ENCODE data around the gene ARVCF.

The ARVCF gene

DNA sequence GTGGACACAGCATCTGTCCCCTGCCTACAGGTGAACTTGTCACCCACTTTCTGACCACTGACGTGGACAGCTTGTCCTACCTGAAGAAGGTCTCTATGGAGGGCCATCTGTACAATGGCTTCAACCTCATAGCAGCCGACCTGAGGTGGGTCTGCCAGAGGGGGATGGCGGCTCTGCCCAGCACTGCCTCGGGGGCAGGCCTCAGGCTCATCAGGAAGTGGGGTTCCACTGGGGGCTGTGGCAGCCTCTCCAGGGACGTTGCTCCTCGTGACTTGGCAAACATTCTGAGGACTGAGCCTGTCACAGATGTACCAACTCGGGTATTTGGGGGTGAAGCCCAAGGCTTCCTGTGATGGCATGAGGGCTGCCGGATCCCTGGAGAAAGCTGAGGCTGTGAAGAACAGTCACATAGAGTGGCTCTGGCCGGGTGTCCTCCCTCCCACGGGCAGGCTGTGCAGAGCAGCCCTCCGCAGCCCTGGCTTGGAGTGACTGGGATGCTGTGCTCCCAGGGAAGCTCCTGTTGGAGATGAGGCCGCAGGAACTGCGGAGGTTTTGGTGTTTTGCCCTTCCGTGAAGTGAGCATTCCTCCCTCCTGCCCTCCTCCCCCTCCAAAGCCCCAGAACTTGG, 36.9 kb upstream of the ARVCF start:
- DNase-seq (ENCODE audit: low spot score) = no peak

DNA sequence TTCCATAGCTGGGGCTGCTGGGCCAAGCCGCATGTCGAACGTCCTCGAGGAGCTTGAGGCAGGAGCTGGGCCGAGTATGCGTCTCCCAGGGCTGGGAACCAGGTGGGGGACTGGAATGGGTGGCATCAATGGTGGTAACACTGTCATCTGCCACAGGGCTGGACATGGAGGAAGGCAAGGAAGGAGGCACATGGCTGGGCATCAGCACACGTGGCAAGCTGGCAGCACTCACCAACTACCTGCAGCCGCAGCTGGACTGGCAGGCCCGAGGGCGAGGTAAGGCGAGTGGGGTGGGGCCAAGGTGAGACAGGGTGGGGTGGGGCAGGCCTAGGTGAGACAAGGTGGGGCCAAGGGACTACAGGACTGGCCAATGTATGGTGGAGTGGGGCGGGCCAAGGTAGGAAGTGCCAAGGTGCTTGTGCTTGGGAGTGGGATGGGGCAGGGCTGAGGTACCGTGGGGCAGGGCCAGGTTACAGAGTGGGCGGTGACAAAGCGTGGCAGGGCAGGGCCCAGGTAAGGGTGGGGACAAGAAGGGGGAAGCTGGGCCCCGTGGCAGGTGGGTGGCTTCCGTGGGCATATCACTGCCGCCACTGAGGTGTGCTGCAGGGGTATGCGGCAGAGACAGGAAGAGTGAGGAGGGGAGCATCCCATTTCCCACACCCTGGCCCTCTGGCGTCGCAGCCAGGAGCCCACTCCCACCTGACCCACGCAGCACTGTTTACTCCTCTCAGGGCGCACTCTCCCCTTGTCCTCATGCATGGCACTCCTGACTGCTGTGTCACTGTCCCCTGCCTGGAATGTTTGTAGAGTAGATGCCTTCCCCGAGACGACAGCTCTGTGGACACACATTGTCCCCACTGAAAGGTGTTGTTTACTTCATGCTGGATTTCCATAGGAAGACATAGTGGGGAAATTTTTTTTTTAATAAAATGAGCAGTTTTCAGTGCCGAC, 36.0 kb upstream of the ARVCF start:
- no peak for DNase-seq (ENCODE audit: low spot score)

DNA sequence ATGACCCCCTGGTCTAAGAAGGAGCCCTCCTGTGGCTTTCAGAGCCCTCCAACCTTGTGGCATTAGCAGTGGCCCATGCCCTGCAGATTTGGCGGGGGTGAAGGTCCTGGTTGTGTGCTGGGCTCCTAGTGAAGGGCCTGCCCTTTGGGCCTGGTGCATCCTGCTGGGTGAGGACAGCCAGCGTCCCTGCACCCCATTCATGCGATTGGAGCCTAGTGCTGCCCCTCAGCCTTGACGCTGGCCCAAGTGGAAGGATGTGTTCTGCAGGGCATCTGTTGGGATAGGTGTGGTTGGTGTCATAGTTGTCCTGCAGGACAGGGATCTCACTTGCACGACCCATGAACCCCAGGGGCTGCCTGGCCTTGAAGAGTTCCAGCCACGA, 35.3 kb upstream of the ARVCF start:
- DNase-seq (ENCODE audit: low spot score) = no peak

DNA sequence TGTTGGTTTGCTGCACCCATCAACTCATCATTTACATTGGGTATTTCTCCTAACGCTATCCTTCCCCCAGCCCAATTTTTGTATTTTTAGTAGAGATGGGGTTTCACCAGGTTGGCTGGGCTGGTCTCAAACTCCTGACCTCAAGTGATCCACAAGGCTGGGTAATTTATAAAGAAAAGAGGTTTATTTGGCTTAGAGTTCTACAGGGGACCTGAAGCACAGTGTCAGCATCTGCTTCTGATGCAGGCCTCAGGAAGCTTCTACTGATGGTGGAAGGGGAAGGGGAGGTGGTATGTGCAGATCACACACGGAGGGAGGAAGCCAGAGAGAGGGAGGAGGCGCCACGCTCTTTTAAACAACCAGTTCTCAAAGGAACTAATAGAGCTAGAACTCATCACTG, 30.1 kb upstream of the ARVCF start:
- DNase-seq (ENCODE audit: low spot score) = no peak

DNA sequence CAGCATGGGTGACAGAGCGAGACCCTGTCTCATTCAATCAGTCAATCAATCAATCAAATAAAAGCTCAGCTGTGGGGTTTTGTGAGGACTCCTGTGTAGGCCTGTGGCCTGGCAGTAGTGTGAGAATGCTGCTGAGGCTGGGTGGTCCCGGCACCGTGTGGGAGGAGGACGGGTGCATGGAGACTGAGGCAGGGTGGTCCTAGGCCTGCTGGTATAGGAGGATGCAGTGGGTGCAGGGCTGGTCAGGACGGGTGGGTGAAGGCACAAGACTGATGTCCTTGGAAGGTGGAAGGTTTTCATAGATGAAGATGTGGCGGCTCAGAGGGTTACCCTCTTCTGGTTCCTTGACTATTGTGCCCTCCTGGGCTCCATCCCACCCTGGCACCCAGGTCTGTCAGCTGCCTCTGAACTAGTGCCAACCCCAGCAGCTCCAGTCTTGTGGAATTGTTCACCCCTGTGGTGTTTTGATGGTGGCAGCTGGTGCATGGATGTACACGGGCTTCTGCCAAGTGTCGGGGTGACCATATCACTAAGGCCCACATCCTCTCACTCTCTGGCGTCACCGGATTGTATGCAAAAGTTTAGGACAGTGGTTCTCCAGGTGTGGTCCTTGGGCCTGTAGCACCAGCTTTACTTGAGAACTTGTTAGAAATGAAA, 28.0 kb upstream of the ARVCF start:
- DNase-seq (ENCODE audit: low spot score) = no peak

DNA sequence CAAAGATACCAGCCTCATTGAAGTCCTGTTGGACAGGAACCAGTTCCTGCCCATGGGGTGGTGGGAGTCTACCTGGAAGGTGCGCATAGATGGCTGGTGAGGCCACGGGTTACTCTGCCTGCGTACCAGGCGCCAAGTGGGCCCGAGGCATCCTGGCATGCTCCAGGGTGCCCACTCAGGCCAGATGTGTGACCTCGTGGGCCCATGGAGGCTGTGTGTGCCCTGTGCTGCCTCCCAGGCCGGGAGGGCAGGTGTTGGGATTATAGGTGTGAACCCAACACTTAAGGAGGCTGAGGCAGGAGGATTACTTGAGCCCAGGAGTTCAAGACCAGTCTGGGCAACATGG, 27.3 kb upstream of the ARVCF start:
- DNase-seq (ENCODE audit: low spot score) = no peak

DNA sequence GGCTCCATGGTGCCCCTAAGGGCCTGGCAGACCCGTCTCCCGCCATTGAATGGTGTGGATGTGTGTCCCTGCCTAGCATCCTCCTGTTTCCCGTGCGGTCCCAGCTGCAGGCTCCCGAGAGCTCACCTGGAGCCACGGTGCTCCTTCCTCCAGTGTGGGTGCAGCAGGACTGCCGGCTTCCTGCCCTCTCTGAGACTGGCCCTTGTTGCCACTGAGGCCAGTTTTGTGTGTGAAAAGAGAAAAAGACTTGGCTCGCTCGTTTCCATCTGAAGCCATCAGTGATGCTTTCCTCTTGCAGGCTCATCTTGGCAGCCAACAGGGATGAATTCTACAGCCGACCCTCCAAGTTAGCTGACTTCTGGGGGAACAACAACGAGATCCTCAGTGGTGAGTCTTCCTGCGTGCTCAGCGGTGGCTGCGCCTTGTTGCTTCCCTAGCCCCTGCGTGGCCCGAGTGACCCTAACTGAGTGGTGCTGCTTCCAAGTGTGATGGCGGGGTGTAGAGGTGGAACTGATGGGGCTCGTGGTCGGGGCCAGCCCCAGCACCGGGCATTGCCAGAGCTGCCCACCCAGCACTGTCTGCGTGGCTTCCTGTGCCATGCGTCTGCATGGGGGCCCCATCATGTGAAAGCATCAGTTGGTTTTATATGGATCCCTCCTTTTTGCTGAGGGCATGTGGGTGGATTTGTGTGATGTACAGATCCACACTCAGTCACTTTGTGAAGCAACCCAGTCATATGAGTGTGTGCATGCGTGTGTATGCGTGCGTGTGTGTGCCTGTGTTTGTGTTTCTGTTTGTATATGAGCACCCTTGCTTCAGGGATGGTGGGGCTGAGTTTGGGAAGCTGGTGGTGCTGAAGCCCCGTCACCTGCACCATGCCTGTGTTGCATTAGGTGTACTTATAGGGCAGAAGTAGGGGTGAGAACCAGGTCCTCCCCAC, 26.7 kb upstream of the ARVCF start:
- DNase-seq (ENCODE audit: low spot score) = no peak

DNA sequence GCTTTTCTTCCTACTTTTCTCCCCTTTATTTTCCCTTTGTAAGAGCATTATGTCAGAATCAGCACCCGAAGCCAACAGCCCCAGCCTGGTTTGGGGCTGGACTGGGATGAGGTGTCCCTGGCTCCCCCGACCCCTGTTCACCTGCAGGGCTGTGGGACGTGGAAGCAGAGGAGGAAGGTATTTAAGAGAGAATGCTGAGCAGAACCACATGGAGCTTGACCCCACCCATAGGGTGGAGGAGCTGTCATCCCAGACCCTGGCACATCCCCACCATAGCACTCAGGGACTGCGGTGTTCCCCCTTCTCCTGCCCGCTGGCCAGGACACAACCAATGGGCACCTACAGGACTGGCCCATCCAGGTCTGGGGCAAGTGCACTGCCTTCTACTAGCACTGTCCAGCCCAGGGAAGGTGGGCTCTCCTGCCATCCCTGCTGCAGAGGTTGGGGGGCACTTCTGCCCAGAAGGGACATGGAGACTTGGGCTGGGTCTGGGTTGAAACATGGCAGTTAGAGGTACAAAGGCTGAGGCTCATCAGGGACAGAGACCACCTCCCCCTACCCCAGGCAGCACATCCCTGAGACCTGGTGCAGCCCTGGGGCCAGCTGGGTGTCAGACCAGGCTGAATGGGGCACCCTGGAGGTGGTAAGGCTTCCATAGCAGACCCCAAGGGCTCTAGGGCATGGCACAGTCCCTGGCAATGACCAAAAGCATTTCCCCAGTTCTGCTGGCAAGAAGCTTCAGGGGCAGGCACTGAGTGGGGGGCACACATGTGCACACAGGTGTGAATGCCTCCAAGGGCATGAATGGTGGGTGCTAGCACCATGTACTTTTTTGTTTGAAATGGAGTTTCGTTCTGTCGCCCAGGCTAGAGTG, 23.9 kb upstream of the ARVCF start:
- DNase-seq (ENCODE audit: low spot score) = no peak

DNA sequence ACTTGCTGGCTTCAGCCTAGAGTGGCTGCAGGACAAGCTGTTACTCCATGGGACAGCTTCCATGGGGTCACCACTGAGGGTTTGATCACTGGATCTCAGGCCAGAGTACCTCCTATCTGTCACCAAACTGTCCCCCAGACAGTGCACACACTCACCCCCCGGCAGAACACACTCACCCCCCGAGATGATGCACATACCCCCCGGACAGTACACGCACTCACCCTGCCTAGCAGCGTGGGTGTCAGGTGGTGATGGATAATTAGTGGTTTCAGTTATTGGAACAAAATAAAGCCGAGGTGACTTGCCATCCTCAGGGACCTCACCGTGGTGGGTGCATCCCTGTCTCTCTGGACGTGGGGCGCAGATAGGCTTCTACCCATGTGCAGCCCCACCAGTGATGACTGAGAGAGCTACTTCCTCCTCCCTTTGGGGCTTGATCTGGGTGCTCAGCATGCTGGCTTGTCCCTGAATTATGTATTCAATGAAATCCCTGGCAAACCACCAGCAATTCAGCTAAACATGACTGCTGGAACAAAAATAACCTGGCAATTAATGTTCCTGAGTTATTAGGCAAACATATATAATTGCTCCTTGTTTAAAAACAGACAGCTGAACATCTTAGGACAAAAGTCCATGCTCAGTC, 23.2 kb upstream of the ARVCF start:
- DNase-seq (ENCODE audit: low spot score) = no peak

DNA sequence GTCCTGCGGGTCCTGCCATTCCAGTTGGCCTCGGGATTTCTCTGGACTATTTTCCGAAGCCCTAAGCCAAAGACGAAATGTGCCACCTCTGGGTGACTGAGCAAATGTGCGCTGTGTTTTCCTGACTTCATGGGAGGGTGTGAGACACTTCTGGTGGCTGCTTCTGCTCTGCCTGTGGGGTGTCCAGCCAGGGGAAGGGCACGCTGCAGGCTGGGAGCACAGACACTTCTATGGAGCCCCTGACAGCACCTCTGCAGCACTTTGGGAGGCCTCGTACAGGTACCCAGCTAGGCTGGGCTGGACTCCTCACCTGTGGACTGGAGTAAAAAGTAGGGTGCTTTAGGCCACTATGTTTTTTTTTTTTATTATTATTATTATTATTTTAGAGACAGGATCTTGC, 22.0 kb upstream of the ARVCF start:
- DNase-seq (ENCODE audit: low spot score) = no peak

DNA sequence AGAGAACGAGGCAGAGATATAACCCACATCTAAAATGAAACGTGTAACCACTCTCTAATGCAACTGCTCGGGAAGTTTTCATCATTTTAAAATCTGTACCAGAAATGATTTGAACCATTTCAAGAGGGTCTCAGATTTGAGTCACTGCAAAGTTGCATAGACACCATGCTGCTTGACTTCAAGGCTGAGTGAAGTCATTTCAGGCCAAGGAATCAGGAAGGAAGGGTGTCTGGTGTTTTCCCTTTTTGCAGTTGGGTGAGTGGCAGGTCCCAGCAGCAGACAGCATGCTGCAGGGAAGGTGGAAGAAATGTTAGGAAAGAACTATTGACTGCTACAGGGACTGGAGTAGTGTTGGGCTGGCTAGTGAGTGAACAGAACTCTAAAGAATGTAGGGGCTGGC, 20.8 kb upstream of the ARVCF start:
- no peak for DNase-seq (ENCODE audit: low spot score)

DNA sequence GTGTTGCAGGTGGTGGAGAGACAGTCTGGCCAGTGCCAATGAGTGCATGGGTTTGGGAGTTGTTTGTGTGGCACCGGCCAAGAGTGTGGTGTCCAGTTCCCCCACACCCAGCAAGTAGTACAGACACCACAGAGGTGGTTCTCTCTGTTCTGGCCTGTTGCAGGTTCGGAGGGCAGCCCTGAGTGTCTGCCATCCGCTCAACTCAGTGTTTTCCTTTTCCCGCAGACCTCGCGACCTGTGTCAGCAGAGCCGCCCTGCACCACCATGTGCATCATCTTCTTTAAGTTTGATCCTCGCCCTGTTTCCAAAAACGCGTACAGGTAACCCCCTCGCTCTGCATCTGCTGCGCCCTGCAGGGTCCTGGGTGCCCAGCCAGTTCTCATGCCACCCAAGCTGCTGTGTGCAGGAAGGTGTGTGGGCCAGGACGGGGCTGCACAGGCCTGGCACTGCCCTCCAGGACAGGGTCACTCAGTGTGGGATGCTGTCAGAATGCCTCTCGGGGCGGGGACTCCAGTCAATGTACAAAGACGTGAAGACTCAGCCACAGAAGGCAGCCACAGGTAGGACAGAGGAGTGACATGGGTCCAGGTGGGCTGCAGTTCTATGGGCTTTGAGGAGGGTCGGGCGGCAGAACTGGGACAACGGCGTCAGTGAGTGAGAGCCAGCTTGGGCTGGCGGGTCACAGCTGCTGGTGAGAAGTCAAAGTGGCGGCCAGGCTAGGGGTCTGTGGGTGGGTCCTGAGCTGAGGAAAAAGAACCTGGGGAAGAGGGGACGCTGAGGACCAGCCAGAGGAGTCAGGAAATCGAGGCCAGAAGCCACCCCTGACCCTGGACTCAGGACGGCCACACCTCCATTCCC, 20.1 kb upstream of the ARVCF start:
- DNase-seq (ENCODE audit: low spot score) = no peak

DNA sequence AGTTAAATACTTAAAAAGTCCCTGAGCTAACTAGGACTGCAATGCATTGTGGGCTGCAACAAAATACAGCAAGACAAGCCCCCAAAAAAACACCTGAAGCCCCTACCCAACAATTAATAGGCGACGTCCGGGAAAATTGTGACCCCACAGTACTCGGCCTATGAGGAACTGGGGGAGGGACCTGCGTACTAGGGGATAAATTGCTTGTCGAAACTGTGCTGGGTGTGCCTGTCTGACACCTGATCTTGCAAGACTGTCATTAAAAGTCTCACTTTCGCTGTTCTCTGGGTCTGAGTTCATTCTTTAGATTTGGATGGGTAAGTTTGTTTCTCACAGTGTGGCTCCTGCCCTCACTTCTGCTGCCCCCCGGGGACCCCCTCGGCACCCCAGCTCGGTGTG, 19.5 kb upstream of the ARVCF start:
- no peak for DNase-seq (ENCODE audit: low spot score)

DNA sequence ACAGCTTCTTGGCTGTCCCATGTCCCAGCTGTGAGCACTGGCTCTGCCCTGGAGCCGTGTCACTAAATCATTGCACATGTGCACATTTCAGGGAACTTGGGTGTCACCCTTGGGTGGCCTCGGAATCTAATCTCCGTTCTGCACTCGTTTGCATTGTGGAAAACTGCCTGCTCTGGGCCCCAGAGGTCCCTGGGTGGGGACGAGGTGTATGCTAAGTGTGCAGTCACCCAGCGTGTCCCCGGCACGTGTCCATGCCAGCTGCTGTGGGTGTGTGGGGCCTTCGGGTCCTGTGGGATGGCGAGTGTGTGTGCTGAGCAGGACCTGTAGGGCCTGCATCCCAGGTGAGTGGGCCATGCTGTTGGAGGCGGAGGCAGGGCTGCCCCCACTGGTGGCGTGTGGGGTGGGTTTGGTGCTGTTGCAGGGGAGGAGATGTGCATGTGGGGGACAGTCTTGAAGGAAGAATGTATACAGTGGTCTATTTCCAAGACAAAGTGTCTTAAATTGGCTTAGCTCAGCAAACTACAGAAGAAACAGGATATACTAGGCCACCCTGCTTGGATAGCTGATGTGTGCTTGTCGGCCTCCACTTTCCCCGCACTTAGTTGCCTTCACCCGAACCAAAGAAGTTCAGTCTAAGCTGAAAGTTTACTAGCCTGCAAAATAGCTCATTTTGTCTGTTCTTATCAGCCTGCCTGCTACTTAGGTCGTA, 18.9 kb upstream of the ARVCF start:
- no peak for DNase-seq (ENCODE audit: low spot score)

DNA sequence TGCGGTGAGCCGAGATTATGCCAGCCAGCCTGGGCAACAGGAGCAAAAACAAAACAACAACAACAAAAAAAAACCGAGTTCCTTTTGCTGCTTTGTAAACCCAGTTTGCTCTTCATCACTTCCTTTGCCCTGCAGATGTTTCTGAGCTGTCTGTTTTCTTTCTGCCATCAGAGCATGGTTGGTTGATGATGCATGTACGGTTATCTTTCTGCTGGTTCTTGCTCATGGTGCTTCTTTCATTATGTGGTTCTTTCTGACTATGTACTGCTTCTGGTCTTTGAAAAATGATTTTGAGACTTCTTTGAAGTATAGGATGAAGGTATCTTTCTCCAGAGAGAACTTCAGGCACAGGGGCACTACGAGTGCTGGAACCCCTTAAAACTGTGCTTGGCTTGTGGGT, 17.5 kb upstream of the ARVCF start:
- DNase-seq (ENCODE audit: low spot score) = no peak

DNA sequence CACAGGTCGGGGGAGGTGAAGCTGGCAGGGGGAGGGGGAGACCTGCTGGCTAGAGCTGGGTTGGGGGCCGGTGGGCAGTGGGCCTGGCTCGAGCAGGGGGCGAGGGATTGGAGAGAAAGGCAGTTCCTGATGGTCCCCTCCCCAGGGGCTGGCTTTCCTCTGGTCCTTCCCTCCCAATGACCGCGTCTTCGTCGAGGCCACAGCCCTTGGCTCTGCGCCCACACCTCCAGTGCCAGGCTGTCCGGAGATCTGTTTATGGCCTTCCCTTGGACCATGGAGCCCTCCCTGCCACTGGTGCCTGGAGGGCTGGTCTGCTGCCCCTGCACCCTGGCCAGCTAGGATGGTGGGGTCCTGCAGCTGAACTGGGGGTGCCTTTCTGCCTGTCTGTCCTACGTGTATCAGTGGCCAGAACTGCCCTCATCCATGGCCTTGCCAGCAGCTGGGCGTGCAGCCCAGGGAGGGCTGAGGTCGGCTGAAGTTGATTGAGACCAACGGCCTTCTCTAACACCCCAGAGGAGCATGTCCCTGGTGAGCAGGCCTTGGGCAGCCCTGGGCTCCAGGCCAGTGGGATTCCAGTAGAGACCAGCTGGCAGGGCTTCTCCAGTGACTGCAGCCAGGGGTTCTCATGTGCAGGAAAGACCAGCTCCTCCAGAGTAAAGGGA, 16.6 kb upstream of the ARVCF start:
- DNase-seq (ENCODE audit: low spot score) = peak; percentile 67

DNA sequence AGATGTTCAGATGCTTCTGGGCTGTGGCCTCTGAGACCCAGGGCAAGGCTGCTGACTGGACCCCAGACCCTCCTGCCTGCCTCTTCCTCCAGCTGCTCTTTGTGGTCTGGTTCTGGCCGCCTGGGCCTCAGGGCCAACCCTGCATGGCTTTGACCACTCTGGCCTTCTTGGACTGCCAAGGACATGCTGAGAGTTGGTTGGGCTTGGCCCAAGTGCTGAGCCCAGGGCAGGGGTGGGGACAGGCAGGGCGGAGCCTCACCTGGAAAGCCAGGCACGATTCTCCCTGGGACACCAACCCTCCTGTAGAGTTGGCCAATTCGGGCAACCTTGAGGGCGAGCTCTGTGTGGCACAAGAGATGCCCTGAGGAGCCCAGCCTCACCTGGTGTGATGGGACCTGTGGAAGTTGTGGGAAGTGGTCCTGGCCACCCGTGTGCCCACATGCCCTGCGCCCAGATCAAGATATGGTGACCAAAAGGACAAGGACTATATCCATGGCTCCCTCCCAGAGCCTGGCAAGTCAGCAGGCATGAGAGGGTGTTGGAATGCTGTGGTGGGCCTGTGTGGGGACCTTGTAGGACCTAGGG, 15.9 kb upstream of the ARVCF start:
- no peak for DNase-seq (ENCODE audit: low spot score)
